ENCODE data around the gene ANK3.

DNA sequence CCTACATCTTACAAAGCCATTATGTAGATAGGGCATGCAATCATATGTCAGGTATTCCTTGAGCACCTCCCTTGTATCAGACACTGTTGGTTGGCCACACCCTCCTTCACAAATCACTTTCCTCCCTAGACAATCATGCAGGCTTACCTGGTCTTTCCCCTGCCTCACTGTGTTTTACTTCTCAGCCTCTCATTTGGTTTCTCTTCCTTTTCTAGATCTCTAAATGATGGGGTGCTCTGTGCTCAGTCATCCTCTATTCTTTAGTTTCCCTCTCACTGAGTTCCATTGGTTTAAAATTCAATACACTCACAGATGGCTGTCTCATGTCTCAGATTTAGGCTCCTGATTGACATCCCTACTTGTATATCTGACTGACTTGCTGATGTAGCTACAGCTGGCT lies 31.4 kb downstream of the ANK3 start:
- TF ChIP-seq, protein P1, sequence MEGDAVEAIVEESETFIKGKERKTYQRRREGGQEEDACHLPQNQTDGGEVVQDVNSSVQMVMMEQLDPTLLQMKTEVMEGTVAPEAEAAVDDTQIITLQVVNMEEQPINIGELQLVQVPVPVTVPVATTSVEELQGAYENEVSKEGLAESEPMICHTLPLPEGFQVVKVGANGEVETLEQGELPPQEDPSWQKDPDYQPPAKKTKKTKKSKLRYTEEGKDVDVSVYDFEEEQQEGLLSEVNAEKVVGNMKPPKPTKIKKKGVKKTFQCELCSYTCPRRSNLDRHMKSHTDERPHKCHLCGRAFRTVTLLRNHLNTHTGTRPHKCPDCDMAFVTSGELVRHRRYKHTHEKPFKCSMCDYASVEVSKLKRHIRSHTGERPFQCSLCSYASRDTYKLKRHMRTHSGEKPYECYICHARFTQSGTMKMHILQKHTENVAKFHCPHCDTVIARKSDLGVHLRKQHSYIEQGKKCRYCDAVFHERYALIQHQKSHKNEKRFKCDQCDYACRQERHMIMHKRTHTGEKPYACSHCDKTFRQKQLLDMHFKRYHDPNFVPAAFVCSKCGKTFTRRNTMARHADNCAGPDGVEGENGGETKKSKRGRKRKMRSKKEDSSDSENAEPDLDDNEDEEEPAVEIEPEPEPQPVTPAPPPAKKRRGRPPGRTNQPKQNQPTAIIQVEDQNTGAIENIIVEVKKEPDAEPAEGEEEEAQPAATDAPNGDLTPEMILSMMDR (IDR thresholded peaks at IDR 0.05), result no peak
- no peak for TF ChIP-seq POLR2A (IDR thresholded peaks at IDR 0.05)
